Common myeloid progenitor, CD34-positive (primary cell): Measurements from ENCODE around the gene SIX1.
A peak's percentile ranks its signal among the peaks of the same experiment; 100 is the strongest.

Source experiments
- CTCF ChIA-PET: fragments of 350-600 bp; sonication (Branson Sonifier 250); formaldehyde crosslinking; loops from one replicate; lab custom pipeline; 2021; ENCODE audit warnings: antibody characterized with exemption; lab: Charles Lee
- POLR2A ChIA-PET: fragments of 350-600 bp; sonication (Branson Sonifier 250); formaldehyde crosslinking; loops from one replicate; lab custom pipeline; 2021; ENCODE audit warnings: antibody characterized with exemption; lab: Charles Lee
- DNase-seq, 3 donors: peaks; one replicate each; pipeline versions ENCODE4 v3.0.0 to v3.0.0-alpha.2; 2013
- H3K27ac ChIP-seq, 2 experiments: 1 replicate in 1 of 2; 2 replicates in 1 of 2; pipeline ENCODE4 v1.7.0; 2013; ENCODE audit warnings: inconsistent platforms in 2 of 2, low read length in 2 of 2, mild to moderate bottlenecking in 2 of 2, low read depth in 1 of 2, moderate library complexity in 1 of 2; ENCODE audit not compliant: severe bottlenecking in 2 of 2, insufficient read depth in 1 of 2, poor library complexity in 1 of 2
- H3K27me3 ChIP-seq, 5 experiments: replicated peaks in 2 of 5; 1 replicate in 3 of 5; 2 replicates in 2 of 5; pipeline versions ENCODE4 v1.6.1 to v1.7.0; 2013; ENCODE audit warnings: low read length in 4 of 5, mild to moderate bottlenecking in 2 of 5, moderate library complexity in 2 of 5, inconsistent platforms in 1 of 5; ENCODE audit not compliant: insufficient read depth in 5 of 5, control insufficient read depth in 4 of 5
- H3K36me3 ChIP-seq, 4 experiments: 1 replicate in 2 of 4; 2 replicates in 2 of 4; pipeline versions ENCODE4 v1.6.1 to v1.7.0; 2013; ENCODE audit warnings: low read length in 3 of 4, control low read depth in 1 of 4, mild to moderate bottlenecking in 1 of 4; ENCODE audit not compliant: control insufficient read depth in 4 of 4, insufficient read depth in 4 of 4
- H3K4me1 ChIP-seq, 4 experiments: 1 replicate in 3 of 4; 2 replicates in 1 of 4; pipeline versions ENCODE4 v1.6.1 to v1.7.1; 2013; ENCODE audit warnings: low read length in 3 of 4, mild to moderate bottlenecking in 3 of 4, control low read depth in 1 of 4, inconsistent platforms in 1 of 4, moderate library complexity in 1 of 4; ENCODE audit not compliant: control insufficient read depth in 4 of 4, insufficient read depth in 4 of 4; ENCODE audit errors: control extremely low read depth in 1 of 4
- H3K4me3 ChIP-seq, 7 experiments: 1 replicate in 4 of 7; 2 replicates in 3 of 7; pipeline versions ENCODE4 v1.5.1 to v1.7.0; 2013; ENCODE audit warnings: mild to moderate bottlenecking in 7 of 7, low read length in 6 of 7, moderate library complexity in 6 of 7, inconsistent platforms in 2 of 7, low read depth in 2 of 7, control low read depth in 1 of 7; ENCODE audit not compliant: insufficient read depth in 4 of 7, control insufficient read depth in 1 of 7; ENCODE audit errors: extremely low read depth in 1 of 7
- H3K9me3 ChIP-seq, 5 experiments: 1 replicate in 4 of 5; 2 replicates in 1 of 5; pipeline versions ENCODE4 v1.6.1 to v1.7.1; 2013; ENCODE audit warnings: low read length in 4 of 5, mild to moderate bottlenecking in 2 of 5, inconsistent platforms in 1 of 5, low read depth in 1 of 5, moderate library complexity in 1 of 5; ENCODE audit not compliant: control insufficient read depth in 4 of 5, insufficient read depth in 2 of 5; ENCODE audit errors: control extremely low read depth in 1 of 5
- WGBS: methylation state at CpG from one replicate; pipeline ENCODE4 v1.1.5; 2013; ENCODE audit not compliant: insufficient coverage; 5-methylcytosine and 5-hydroxymethylcytosine counted together

SIX1 gene

DNA sequence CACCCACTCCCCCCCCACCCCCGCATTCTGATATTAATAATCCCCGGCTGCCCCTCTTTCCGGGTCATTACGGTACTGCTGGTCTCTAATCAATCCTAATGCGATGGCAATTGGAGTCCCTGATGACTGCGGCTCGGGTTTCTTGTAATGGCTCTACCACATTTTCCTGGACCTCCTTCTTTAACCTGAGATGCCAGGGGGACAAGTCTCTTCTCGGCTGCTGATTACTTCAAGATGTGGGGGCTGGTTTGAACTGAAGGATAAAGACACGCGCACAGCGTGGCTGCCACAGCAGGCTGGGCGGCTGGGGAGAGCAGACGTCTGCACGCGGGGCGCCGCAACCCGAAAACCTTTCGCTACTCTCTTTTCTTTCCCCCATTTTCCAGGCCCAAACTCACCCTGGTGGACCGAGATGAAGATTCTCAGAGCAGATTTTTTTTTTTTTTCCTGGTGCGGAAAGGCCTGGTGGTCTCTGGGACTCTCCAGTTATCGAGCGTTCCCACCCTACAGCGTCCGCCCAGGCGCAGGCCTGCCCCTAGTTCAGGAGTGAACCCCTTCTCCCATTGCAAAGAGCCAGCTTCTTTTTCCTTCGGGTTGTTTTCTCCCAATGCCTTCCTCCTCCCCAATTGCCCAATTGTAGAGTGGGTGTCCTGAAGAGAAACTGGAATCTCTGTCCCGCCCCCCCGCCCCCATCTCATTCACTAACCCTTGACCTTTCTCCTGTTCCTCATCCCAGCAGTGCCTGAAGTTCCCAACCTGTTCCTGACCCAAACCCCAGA is 6.0 kb upstream of the SIX1 start:
- CTCF ChIA-PET: interaction anchor here (1.1 to 1.5 kb wide), 2 partner anchors 9 to 18 kb away, joined by 3 to 4 read pairs; no protein-coding TSS in a partner anchor
- Histone ChIP-seq H3K4me3 (peak overlapping the region in 1 of 7 experiments; percentile 22), H3K27me3 (peaks cover 60 to 100% (median 72%) of the 10 kb centered on the region in 5 experiments), H3K9me3 (no peaks in the 10 kb centered on the region), H3K36me3 (no peaks in the 10 kb centered on the region), H3K27ac (no peak overlapping the region), H3K4me1 (peaks cover 0 to 24% (median 19%) of the 10 kb centered on the region in 4 experiments)
- 5% methylated on average over 19 of the region's 29 CpGs for WGBS
- DNase-seq: peak in 1 of 3 donors; percentile 26
- POLR2A ChIA-PET: interaction anchor here (0.7 kb wide), 1 partner anchor 325 kb away, joined by 3 read pairs; no protein-coding TSS in a partner anchor

DNA sequence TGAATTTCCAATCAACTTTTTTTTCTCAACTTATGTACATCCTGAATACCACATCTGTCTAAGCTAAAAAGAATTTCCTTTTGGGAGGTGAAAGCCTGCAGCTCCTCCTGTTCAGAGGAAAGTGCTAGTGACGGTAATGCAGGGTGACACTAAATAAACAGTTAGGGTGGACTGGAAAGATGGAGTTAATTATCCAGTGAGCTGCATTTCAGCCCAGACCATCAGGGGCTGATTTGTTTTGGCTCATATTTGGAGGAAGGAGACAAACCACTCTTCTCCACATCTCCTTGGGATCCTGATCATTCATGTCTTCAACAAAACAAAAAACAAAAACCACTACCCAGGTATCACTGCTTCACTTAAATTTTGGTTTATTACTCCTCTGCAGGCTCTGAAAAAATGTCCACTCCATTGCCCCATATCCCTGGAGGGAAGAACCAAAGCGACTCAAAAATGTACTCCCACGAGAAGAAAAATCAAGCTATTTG is 5.1 kb upstream of the SIX1 start:
- Histone ChIP-seq H3K4me3 (no peak overlapping the region), H3K36me3 (no peaks in the 10 kb centered on the region), H3K27me3 (peaks cover 53 to 100% (median 71%) of the 10 kb centered on the region in 5 experiments), H3K9me3 (peaks cover 0 to 2% (median 0%) of the 10 kb centered on the region in 5 experiments), H3K27ac (no peak overlapping the region), H3K4me1 (peaks cover 0 to 27% (median 23%) of the 10 kb centered on the region in 4 experiments)
- no CpG with 5 or more reads among the region's 3 CpGs for WGBS
- ChIA-PET CTCF (interaction anchor here (1.0 to 1.5 kb wide), 4 partner anchors 12 to 101 kb away, joined by 3 to 5 read pairs (median 4); no protein-coding TSS in a partner anchor), POLR2A (interaction anchor here (0.7 kb wide), 1 partner anchor 326 kb away, joined by 3 read pairs; no protein-coding TSS in a partner anchor)
- DNase-seq: no peak

DNA sequence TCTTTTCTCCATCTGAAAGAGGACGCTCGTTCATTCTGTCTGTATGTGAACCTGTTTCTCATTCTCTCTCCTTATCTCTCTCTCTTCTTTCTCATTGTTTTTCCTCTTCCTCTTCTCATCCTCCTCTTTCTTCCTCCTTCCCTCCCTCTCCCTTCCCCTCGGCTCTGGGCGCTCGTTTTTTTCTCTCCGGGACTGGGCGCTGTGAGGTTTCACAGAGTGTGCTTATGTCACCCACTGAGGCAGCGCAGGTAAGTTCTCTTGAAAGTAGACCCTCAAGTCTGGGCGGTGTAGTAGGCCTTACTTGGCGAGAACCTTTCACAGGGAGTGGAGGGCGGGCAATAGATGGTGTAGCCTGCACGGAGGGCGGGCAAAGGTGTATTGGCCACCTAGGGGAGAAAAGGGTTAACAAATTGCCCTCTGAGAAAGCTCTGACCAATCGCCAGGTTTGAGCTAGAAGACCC is 4.5 kb upstream of the SIX1 start:
- H3K9me3 ChIP-seq: peaks cover 0 to 2% (median 0%) of the 10 kb centered on the region in 5 experiments
- no peak overlapping the region for H3K27ac ChIP-seq
- WGBS: 8% methylated on average over 8 of the region's 14 CpGs
- peaks cover 0 to 33% (median 29%) of the 10 kb centered on the region in 4 experiments for H3K4me1 ChIP-seq
- no peak for DNase-seq
- H3K4me3 ChIP-seq: no peak overlapping the region
- POLR2A ChIA-PET: no interaction called here
- no peaks in the 10 kb centered on the region for H3K36me3 ChIP-seq
- CTCF ChIA-PET: interaction anchor here (1.0 to 1.5 kb wide), 4 partner anchors 11 to 101 kb away, joined by 3 to 5 read pairs (median 4); no protein-coding TSS in a partner anchor
- H3K27me3 ChIP-seq: peaks cover 46 to 100% (median 68%) of the 10 kb centered on the region in 5 experiments

DNA sequence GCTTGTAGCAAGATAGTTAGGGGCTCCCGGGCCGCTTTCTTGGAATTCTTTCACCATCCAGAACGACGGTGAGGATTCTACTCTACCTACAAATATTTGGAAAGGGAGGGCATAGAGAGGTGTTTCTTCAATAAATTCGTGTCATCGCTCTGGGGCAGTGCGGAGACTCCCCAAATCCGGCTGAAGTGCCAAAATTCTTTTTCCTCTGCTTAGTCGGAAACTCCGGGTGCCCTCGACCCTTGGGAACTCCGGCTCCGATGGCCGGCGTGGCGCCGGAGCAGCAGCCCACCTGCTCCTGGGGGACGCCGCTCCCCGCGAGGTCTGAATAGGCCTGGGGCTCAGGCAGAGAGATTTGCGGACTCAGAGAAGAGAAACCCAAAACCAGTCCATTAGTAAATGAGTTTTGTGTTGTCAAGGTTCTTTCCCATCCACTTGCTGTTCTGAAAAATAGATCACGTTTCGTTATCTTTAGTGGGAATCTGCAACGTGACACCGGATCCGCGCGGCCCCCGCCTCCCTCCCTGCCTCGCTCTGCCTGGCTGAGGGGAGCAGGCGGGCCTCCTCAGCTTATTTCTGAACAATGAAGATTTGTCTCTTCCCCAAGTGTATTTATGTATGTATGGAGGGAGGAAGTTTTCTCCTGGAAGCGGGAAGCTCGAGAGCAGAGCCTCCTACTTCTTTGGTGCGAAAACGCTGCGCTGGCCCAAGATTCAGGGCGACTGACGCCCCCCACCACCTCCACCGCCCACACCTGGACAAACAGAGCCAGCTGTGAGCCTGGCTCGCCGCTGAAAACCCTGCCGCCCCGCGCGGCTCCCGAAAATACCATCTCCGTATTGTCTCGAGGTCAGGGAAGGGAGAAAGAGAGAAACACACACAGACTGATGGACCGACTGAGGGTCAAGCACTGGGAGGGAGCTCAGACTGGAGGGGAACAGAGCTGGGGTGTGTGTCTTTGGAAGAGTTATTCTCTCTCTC is 3.7 kb upstream of the SIX1 start:
- Histone ChIP-seq H3K27ac (no peak overlapping the region), H3K4me1 (peaks cover 0 to 41% (median 37%) of the 10 kb centered on the region in 4 experiments), H3K36me3 (no peaks in the 10 kb centered on the region), H3K9me3 (peaks cover 0 to 2% (median 0%) of the 10 kb centered on the region in 5 experiments), H3K27me3 (peaks cover 40 to 100% (median 64%) of the 10 kb centered on the region in 5 experiments), H3K4me3 (no peak overlapping the region)
- POLR2A ChIA-PET: no interaction called here
- CTCF ChIA-PET: interaction anchor here (1.4 kb wide), 1 partner anchor 10 kb away, joined by 5 read pairs; no protein-coding TSS in a partner anchor
- 8% methylated on average over 33 of the region's 50 CpGs for WGBS
- peak in 1 of 3 donors; percentile 16 for DNase-seq

DNA sequence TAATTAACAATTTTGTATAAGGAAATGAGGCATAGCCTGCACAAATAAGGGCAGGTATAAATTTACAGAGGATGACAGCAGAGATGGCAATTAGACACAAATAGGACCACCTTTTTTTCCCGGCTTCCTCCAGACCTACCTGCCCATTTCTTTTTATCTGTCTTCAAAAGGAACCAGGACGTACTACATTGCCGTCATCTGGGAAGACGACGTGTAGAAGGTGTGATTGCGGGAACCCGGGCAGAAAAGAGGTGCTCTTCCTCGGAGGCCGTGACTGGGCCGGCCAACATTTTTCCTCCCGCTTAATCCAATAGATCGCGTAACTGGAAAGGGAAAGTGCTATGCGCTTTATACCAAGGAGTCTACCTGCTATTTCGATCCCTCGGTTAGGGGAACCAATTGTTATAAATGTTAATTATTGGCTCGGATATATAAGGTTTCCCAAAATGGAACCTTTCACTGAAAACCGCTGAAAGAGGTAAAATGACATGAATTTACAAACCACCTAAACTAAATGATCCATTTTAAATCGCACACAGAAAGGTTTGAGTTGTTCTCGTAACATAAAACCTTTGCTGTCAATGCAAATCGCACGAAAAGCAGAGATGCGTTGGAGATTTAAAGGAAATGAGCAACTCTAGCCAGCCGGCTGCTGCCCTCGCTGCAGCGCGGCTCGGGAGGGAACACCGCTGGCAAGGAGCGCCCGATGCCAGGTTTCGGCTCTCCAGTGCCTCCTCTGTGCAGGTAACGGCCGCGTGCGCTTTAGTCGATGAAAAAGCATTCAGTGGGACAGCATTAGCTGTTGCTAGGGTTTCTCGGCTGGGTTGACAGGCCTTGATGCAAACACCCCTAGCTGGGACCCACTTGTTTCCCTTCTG is 2.8 kb upstream of the SIX1 start:
- DNase-seq: peak in 1 of 3 donors; percentile 41
- Histone ChIP-seq H3K4me3 (no peak overlapping the region), H3K27ac (no peak overlapping the region), H3K27me3 (peaks cover 34 to 100% (median 68%) of the 10 kb centered on the region in 5 experiments), H3K36me3 (no peaks in the 10 kb centered on the region), H3K4me1 (peaks cover 0 to 38% (median 33%) of the 10 kb centered on the region in 4 experiments), H3K9me3 (peaks cover 0 to 2% (median 0%) of the 10 kb centered on the region in 5 experiments)
- POLR2A ChIA-PET: no interaction called here
- 4% methylated on average over 32 of the region's 38 CpGs for WGBS
- CTCF ChIA-PET: no interaction called here
